CD14-positive monocyte (primary cell): Measurements from ENCODE around the gene GLOD5. TPM values are rescaled to one million over a fixed set of nuclear protein-coding genes. Genes with fewer than 3 reads are reported as not detected.

Experiments
- DNase-seq, 3 donors: peaks; one replicate each; pipeline ENCODE4 v3.0.0-alpha.2; 2011 to 2022
- H2AFZ ChIP-seq: 2 replicates; pipeline ENCODE4 v1.6.0; 2012; ENCODE audit warnings: mild to moderate bottlenecking, low read depth, low read length, inconsistent platforms; ENCODE audit not compliant: insufficient read depth, poor library complexity, severe bottlenecking
- H3K27ac ChIP-seq, 2 donors: 1 replicate in 1 of 2; 2 replicates in 1 of 2; pipeline ENCODE4 v1.5.1; 2012 to 2013; ENCODE audit warnings: low read length in 2 of 2, control low read depth in 1 of 2, inconsistent platforms in 1 of 2, low read depth in 1 of 2, mild to moderate bottlenecking in 1 of 2
- H3K27me3 ChIP-seq, 2 donors: one replicate each; pipeline versions ENCODE4 v1.6.0 to v1.6.1; 2011 to 2013; ENCODE audit warnings: low read length in 2 of 2; ENCODE audit not compliant: control insufficient read depth in 2 of 2, insufficient read depth in 2 of 2
- H3K36me3 ChIP-seq, 2 donors: replicated peaks in 1 of 2; 1 replicate in 1 of 2; 2 replicates in 1 of 2; pipeline versions ENCODE4 v1.5.1 to v1.6.1; 2012 to 2013; ENCODE audit warnings: low read length in 2 of 2, control low read depth in 1 of 2, inconsistent platforms in 1 of 2, mild to moderate bottlenecking in 1 of 2; ENCODE audit not compliant: insufficient read depth in 2 of 2, control insufficient read depth in 1 of 2
- H3K4me1 ChIP-seq, 2 donors: 1 replicate in 1 of 2; 2 replicates in 1 of 2; pipeline versions ENCODE4 v1.5.1 to v1.6.1; 2012 to 2013; ENCODE audit warnings: low read length in 2 of 2, control low read depth in 1 of 2, inconsistent platforms in 1 of 2, mild to moderate bottlenecking in 1 of 2, moderate library complexity in 1 of 2; ENCODE audit not compliant: insufficient read depth in 2 of 2, control insufficient read depth in 1 of 2
- H3K4me2 ChIP-seq: replicated peaks from 2 replicates; pipeline ENCODE3; 2012; ENCODE audit warnings: low read length, moderate library complexity, mild to moderate bottlenecking; ENCODE audit not compliant: poor library complexity, severe bottlenecking; ENCODE audit errors: extremely low read depth
- H3K4me3 ChIP-seq, 3 experiments: fragments of 200-600 bp in 1 of 3; sonication (generic) in 1 of 3; replicated peaks in 1 of 3; 1 replicate in 2 of 3; 2 replicates in 1 of 3; pipeline ENCODE4 v1.5.1; 2011 to 2013; ENCODE audit warnings: low read length in 3 of 3, mild to moderate bottlenecking in 3 of 3, control low read depth in 2 of 3, low read depth in 2 of 3, inconsistent platforms in 1 of 3, moderate library complexity in 1 of 3
- H3K79me2 ChIP-seq: 2 replicates; pipeline ENCODE4 v1.6.0; 2012; ENCODE audit warnings: mild to moderate bottlenecking, control low read depth, inconsistent platforms, low read length, moderate library complexity; ENCODE audit not compliant: insufficient read depth
- H3K9ac ChIP-seq: 2 replicates; pipeline ENCODE4 v1.6.0; 2017; ENCODE audit warnings: low read length, mild to moderate bottlenecking; ENCODE audit not compliant: insufficient read depth, poor library complexity, severe bottlenecking
- H3K9me3 ChIP-seq, 2 donors: replicated peaks in 1 of 2; 1 replicate in 1 of 2; 2 replicates in 1 of 2; pipeline versions ENCODE4 v1.5.1 to v1.6.1; 2012 to 2013; ENCODE audit warnings: low read length in 2 of 2, control low read depth in 1 of 2; ENCODE audit not compliant: control insufficient read depth in 1 of 2, insufficient read depth in 1 of 2
- H4K20me1 ChIP-seq: 2 replicates; pipeline ENCODE4 v1.6.0; 2012; ENCODE audit warnings: mild to moderate bottlenecking, low read length, control low read depth, moderate library complexity; ENCODE audit not compliant: insufficient read depth
- H3K27ac Mint-ChIP-seq, 7 donors: one replicate each; pipeline ENCODE4 v1.8.0; 2020; ENCODE audit warnings: mild to moderate bottlenecking in 7 of 7, mixed read lengths in 7 of 7, moderate library complexity in 6 of 7, inconsistent platforms in 2 of 7
- H3K27me3 Mint-ChIP-seq, 3 donors: one replicate each; pipeline ENCODE4 v1.8.0; 2021 to 2022; ENCODE audit warnings: low read depth in 3 of 3, mild to moderate bottlenecking in 3 of 3, mixed read lengths in 3 of 3, moderate library complexity in 3 of 3, inconsistent platforms in 1 of 3
- H3K36me3 Mint-ChIP-seq, 2 donors: one replicate each; pipeline ENCODE4 v1.8.0; 2020; ENCODE audit warnings: mixed read lengths in 2 of 2, inconsistent platforms in 1 of 2, mild to moderate bottlenecking in 1 of 2
- H3K4me1 Mint-ChIP-seq: one replicate; pipeline ENCODE4 v1.8.0; 2020; ENCODE audit warnings: mild to moderate bottlenecking, mixed read lengths
- H3K4me3 Mint-ChIP-seq, 2 donors: one replicate each; pipeline ENCODE4 v1.8.0; 2020; ENCODE audit warnings: mild to moderate bottlenecking in 2 of 2, mixed read lengths in 2 of 2, moderate library complexity in 1 of 2
- H3K9me3 Mint-ChIP-seq, 7 donors: one replicate each; pipeline ENCODE4 v1.8.0; 2020 to 2022; ENCODE audit warnings: mixed read lengths in 7 of 7, mild to moderate bottlenecking in 6 of 7, moderate library complexity in 6 of 7, inconsistent platforms in 2 of 7
- CTCF ChIP-seq: fragments of 200-600 bp; IDR thresholded peaks from one replicate; pipeline ENCODE4 v1.8.0; 2022; ENCODE audit warnings: antibody characterized with exemption, mild to moderate bottlenecking
- WGBS: methylation state at CpG from one replicate; pipeline ENCODE4 v1.1.5; 2013; ENCODE audit warnings: missing lambda C conversion rate; ENCODE audit not compliant: insufficient coverage; 5-methylcytosine and 5-hydroxymethylcytosine counted together
- intact Hi-C, 2 donors: fragments of 100-400 bp; cut with micrococcal nuclease; formaldehyde crosslinking; loops; one replicate each; pipeline versions ENCODE4 v1.15.0 to v1.15.1; 2023
- polyA plus RNA-seq, 3 donors: library from polyadenylated mRNA; depleted of rRNA in 1 of 3; unstranded in 2 of 3; stranded (reverse) in 1 of 3; fragments of 300-500 nt in 2 of 3; fragments of >200 nt in 1 of 3; fragmentation: Illumina TruSeq in 2 of 3; gene quantifications; 1 replicate in 2 of 3; 2 replicates in 1 of 3; pipeline ENCODE4 v1.2.3, GENCODE V29; 2012 to 2021

The GLOD5 gene
- polyA plus RNA-seq, 3 donors = not detected

GRCh38 chrX:48798318-48798717 is 36.8 kb downstream of the GLOD5 start:
- Histone ChIP-seq H3K4me1 (peaks cover 16 to 19% of the 10 kb centered on the region in 2 donors), H3K27me3 (no peaks in the 10 kb centered on the region), H3K4me2 (no peak overlapping the region), H3K36me3 (no peaks in the 10 kb centered on the region), H3K27ac (no peak overlapping the region), H3K4me3 (no peak overlapping the region), H4K20me1 (no peaks in the 10 kb centered on the region), H3K9ac (no peak overlapping the region), H3K79me2 (no peaks in the 10 kb centered on the region), H3K9me3 (no peaks in the 10 kb centered on the region), H2AFZ (no peak overlapping the region)
- Mint-ChIP-seq H3K27ac (no peak overlapping the region), H3K9me3 (peaks cover 0 to 9% (median 5%) of the 10 kb centered on the region in 7 donors), H3K27me3 (peaks cover 0 to 4% (median 0%) of the 10 kb centered on the region in 3 donors), H3K36me3 (no peaks in the 10 kb centered on the region), H3K4me1 (peaks cover 13% of the 10 kb centered on the region), H3K4me3 (no peak overlapping the region)
- TF ChIP-seq CTCF = no peak
- no peak for DNase-seq
- no CpG with 5 or more reads among the region's 2 CpGs for WGBS
- intact Hi-C loops = loop anchor here in 1 of 2 donors (10.0 kb wide), 1 partner anchor 54 kb away; no protein-coding TSS in a partner anchor

GRCh38 chrX:48800574-48801279 is 39.2 kb downstream of the GLOD5 start:
- Histone ChIP-seq H3K79me2 (no peaks in the 10 kb centered on the region), H3K4me2 (peak overlapping the region; percentile 73), H2AFZ (peak overlapping the region; percentile 78), H3K9me3 (no peaks in the 10 kb centered on the region), H3K4me1 (peaks cover 16 to 19% of the 10 kb centered on the region in 2 donors), H3K36me3 (peaks cover 0 to 15% of the 10 kb centered on the region in 2 donors), H3K4me3 (peak overlapping the region; percentile 48 to 79 (median 79)), H3K27ac (peak overlapping the region; percentile 91 to 94), H3K9ac (peak overlapping the region; percentile 78), H4K20me1 (no peaks in the 10 kb centered on the region), H3K27me3 (no peaks in the 10 kb centered on the region)
- peaks cover 16 to 18% of the 10 kb centered on the region in 2 donors for H3K36me3 Mint-ChIP-seq
- peaks cover 0 to 8% (median 0%) of the 10 kb centered on the region in 3 donors for H3K27me3 Mint-ChIP-seq
- WGBS = 0% methylated on average over 3 of the region's 17 CpGs
- no peak for TF ChIP-seq CTCF
- H3K9me3 Mint-ChIP-seq = peaks cover 0 to 11% (median 5%) of the 10 kb centered on the region in 7 donors
- intact Hi-C loops = loop anchor here (5.0 to 10.0 kb wide), 6 partner anchors 63 to 316 kb away; partner anchors contain the start of genes PQBP1 (in 2 of the 2), TIMM17B (in 2 of the 2), RBM3 (in 1 of the 2) and SUV39H1 (in 1 of the 2)
- peak overlapping the region; percentile 88 to 93 for H3K4me3 Mint-ChIP-seq
- peaks cover 13% of the 10 kb centered on the region for H3K4me1 Mint-ChIP-seq
- H3K27ac Mint-ChIP-seq = peak overlapping the region; percentile 97 to 98 (median 97)
- peak in 2 of 3 donors; percentile 54 to 79 for DNase-seq
